ENCODE data around the gene CSPG4. TPM values are rescaled to one million over a fixed set of nuclear protein-coding genes. Genes with fewer than 3 reads are reported as not detected.
"Not testable (repeated sequence)": the region's sequence is repeated elsewhere in the genome, so short reads cannot be mapped to it uniquely, and the experiment has no call there.

CSPG4 gene
- total and polyA plus RNA-seq, 3 donors from 2014 or later, result 4.4 to 6.5 (median 5.2) TPM

DNA sequence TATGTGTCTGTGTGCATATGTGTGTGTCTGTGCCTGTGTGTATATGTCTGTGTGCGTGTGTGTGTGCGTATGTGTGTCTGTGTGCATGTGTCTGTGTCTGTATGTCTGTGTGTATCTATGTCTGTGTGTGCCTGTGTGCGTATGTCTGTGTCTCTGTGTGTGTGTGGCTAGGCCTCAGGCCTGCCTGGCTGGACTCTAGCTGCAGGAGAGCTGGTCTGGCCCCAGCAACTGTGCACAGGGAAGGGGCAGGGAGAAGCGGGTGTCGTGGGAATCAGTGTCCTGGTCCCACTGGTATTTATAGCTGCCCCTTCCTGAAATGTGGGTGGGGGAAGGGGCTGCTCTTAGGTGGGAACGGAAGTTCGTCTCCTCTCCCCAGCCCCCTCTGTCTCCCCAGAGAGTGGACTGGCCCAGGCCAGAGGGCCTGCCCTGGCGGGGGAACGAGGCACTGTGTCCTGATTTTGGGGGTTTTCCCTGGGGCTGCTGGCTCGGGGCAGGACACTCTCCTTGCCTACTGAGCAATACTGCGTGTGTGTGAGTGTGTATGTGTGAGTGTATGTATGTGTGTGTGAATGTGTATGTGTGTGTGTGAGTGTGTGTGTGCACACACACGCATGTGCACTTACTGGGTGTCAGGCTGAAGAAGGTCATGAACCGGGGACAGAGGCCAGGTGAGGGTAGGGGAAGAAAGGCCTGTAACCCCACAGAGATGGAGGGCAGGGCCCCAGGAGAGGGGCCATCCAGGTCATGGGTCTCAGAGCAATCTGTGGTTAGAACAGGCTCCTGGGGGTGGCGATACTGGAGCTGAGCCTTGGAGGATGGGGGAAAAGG lies 6.6 kb downstream of the CSPG4 start:
- H3K4me1 ChIP-seq, result peaks cover 6% of the 10 kb centered on the region
- no peaks in the 10 kb centered on the region for H3K27me3 ChIP-seq
- WGBS, 2 donors, result 84 to 85% methylated on average over 7 to 14 of the region's 14 CpGs
- no peak for TF ChIP-seq POLR2A (IDR thresholded peaks at IDR 0.05)
- TF ChIP-seq, protein P1, sequence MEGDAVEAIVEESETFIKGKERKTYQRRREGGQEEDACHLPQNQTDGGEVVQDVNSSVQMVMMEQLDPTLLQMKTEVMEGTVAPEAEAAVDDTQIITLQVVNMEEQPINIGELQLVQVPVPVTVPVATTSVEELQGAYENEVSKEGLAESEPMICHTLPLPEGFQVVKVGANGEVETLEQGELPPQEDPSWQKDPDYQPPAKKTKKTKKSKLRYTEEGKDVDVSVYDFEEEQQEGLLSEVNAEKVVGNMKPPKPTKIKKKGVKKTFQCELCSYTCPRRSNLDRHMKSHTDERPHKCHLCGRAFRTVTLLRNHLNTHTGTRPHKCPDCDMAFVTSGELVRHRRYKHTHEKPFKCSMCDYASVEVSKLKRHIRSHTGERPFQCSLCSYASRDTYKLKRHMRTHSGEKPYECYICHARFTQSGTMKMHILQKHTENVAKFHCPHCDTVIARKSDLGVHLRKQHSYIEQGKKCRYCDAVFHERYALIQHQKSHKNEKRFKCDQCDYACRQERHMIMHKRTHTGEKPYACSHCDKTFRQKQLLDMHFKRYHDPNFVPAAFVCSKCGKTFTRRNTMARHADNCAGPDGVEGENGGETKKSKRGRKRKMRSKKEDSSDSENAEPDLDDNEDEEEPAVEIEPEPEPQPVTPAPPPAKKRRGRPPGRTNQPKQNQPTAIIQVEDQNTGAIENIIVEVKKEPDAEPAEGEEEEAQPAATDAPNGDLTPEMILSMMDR (IDR thresholded peaks at IDR 0.05), result no peak
- H3K4me3 ChIP-seq, result no peak overlapping the region
- no peak overlapping the region for H3K27ac ChIP-seq
- no peaks in the 10 kb centered on the region for H3K36me3 ChIP-seq (ENCODE audit: low read depth, missing control alignments)
- no peak for DNase-seq
- intact Hi-C loops (cut with DNase I; ENCODE audit: low total_unique reads), result no loop called here
- no peaks in the 10 kb centered on the region for H3K9me3 ChIP-seq

DNA sequence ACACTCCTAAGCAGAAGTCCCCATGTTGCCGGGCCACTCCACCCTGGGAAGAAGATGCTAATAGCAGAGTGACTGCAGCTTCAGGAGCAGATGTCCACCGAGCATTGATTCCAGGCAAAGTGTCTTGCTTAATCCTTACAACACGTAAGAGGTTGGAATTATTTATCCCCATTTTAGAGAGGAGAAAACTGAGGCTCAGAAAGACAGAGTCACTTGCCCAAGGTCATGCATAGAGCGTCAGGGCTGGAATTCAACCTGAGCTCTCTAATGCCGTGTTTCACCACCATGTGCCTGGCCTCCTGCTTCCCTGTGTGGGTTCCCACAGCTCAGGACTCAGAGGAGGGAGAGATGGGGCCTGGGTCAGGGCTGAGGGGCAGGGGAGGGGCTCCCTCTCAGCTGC lies 7.3 kb downstream of the CSPG4 start:
- DNase-seq; H3K4me3 ChIP-seq; H3K9me3 ChIP-seq; H3K27ac ChIP-seq; H3K27me3 ChIP-seq; intact Hi-C loops (cut with DNase I; ENCODE audit: low total_unique reads); H3K36me3 ChIP-seq (ENCODE audit: low read depth, missing control alignments); H3K4me1 ChIP-seq: not testable (repeated sequence)
- 83 to 87% methylated on average over 5 of the region's 5 CpGs for WGBS, 2 donors

DNA sequence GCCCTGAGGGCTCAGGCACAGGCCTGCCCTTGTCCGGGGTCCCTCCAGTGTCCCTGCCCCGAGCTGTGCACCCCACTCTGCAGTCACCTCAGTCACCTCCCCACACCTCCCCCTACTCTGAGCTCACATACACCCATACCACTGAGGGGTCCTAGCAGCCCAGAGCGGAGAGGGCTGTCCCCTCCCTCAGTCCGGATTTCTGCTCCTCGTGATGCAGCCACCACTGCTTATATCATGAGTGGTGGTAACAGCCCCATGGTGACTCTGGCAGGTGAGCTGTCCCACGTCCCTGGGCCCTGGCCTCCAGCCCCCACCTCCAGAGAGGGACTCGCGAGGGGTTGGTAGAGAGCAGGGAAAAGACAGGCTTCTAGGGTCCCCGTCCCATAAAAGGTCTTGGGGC lies 8.0 kb downstream of the CSPG4 start:
- TF ChIP-seq, protein P1 (IDR thresholded peaks at IDR 0.05), result no peak
- TF ChIP-seq POLR2A (IDR thresholded peaks at IDR 0.05), result no peak
- Histone ChIP-seq H3K4me1 (peaks cover 11% of the 10 kb centered on the region), H3K36me3 (ENCODE audit: low read depth, missing control alignments) (no peaks in the 10 kb centered on the region), H3K27ac (no peak overlapping the region), H3K9me3 (no peaks in the 10 kb centered on the region), H3K27me3 (no peaks in the 10 kb centered on the region), H3K4me3 (no peak overlapping the region)
- intact Hi-C loops (cut with DNase I; ENCODE audit: low total_unique reads), result no loop called here
- DNase-seq, result no peak
- 87 to 91% methylated on average over 3 to 9 of the region's 9 CpGs for WGBS, 2 donors

DNA sequence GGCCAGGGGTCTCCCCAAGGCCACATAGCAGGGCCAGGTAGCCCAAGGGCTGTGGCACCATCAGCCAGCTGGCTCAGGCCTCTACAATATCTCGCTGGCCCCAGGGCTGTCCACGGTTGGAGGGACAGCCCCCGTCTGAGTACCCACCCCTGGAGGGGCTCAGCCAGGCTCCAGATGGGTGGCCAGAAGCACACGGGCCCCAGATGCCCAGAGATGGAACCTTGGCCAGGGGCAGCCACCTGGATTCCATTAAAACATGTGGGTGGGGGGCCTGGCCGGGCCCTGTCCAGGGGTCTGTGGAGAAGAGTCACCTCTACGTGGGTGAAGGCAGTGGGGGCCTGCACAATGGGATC lies 8.4 kb downstream of the CSPG4 start:
- Histone ChIP-seq H3K9me3 (no peaks in the 10 kb centered on the region), H3K36me3 (ENCODE audit: low read depth, missing control alignments) (no peaks in the 10 kb centered on the region), H3K4me3 (no peak overlapping the region), H3K27me3 (no peaks in the 10 kb centered on the region), H3K4me1 (peaks cover 8% of the 10 kb centered on the region), H3K27ac (no peak overlapping the region)
- WGBS, 2 donors, result 95 to 96% methylated on average over 4 to 6 of the region's 6 CpGs
- DNase-seq, result no peak
- intact Hi-C loops (cut with DNase I; ENCODE audit: low total_unique reads), result no loop called here
- TF ChIP-seq, protein P1 (IDR thresholded peaks at IDR 0.05), result no peak
- TF ChIP-seq POLR2A (IDR thresholded peaks at IDR 0.05), result no peak

DNA sequence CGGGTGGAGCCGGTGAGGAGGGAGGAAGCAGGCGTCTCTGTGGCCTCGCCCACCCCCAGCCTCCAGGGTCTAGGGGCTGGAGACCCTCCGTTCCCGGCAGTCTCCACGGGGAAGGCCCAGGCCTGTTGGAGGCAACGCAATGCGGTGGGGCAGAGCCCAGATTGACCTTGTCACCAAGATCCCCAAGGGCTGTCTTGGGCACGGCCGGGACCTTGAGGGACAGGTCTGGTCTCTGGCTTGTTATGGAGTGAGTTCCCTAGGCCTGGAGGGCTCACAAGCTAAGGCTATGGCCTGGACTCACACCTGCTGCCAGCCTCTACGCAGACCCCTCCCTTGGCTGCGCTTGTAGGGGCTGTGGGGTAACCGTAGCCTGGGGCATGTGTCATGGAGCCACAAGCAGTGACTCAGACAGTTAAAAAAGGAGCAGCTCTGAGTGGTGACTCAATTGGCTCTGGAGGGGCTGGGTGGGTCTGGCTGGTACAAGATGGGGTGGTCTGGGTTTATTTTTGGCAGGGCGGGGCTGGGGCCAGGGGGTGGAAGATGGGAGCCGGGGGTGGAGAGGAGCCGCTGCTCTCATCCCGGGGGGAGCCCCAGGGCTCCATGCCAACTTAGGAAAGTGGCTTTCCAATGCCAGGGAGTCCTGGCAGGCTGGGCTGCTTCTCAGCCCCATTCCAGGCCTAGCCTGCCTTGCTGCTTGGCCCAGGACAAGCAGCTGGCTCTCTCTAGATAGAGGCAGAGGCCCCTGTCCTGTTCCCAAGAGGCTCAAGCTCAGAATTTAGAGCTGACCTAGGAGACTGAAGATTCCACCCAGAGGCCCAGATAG lies 9.0 kb downstream of the CSPG4 start:
- H3K36me3 ChIP-seq (ENCODE audit: low read depth, missing control alignments); H3K27ac ChIP-seq; H3K4me3 ChIP-seq; H3K9me3 ChIP-seq; H3K4me1 ChIP-seq; H3K27me3 ChIP-seq; DNase-seq; intact Hi-C loops (cut with DNase I; ENCODE audit: low total_unique reads): not testable (repeated sequence)
- WGBS, 2 donors, result 88% methylated on average over 11 of the region's 18 CpGs; no CpG with 5 or more reads in 1 of the 2 donors
